VCaP (cell line): ENCODE data around the gene OXLD1.

Source experiments
- H3K27ac ChIP-seq: fragments of 450-650 bp; 2 replicates; pipeline ENCODE4 v1.5.1; 2017
- CTCF ChIP-seq: fragments of 450-650 bp; conservative IDR thresholded peaks from 2 replicates; pipeline ENCODE4 v1.5.1; 2017; ENCODE audit warnings: mild to moderate bottlenecking, moderate library complexity

Gene OXLD1

GRCh38 chr17:81644976-81645952, 21.1 kb downstream of the OXLD1 start:
- no peak for TF ChIP-seq CTCF
- no peak overlapping the region for H3K27ac ChIP-seq

- no peak for TF ChIP-seq CTCF
- H3K27ac ChIP-seq = no peak overlapping the region
These were observed 21.9 kb downstream of the OXLD1 start for GRCh38 chr17:81644496-81644895.

- TF ChIP-seq CTCF = no peak
- no peak overlapping the region for H3K27ac ChIP-seq
These were observed 24.4 kb downstream of the OXLD1 start for GRCh38 chr17:81641825-81642489.

- no peak overlapping the region for H3K27ac ChIP-seq
- no peak for TF ChIP-seq CTCF
These were observed 26.4 kb downstream of the OXLD1 start for GRCh38 chr17:81640011-81640410.

- TF ChIP-seq CTCF = no peak
- H3K27ac ChIP-seq = no peak overlapping the region
These were observed 27.7 kb downstream of the OXLD1 start for GRCh38 chr17:81638683-81639082.

GRCh38 chr17:81636505-81637288, 29.7 kb downstream of the OXLD1 start, which contains the start of the genes NPLOC4 and TSPAN10:
TSS of gene NPLOC4 (minus strand) at chr17:81637112. CDS start at chr17:81636930, 182 bp downstream.
TSS of gene TSPAN10 (plus strand) at chr17:81637196. CDS start at chr17:81642413, 5,217 bp downstream.
- TF ChIP-seq CTCF = no peak
- H3K27ac ChIP-seq = peak within 1 kb of the TSS; percentile 93
